GM19438 (cell line): ENCODE data around the gene PYROXD2.

Experiments
- ATAC-seq: cut with Tn5 transposase; IDR thresholded peaks from one replicate; pipeline ENCODE4 v1.9.1; 2021; ENCODE audit warnings: low read depth; ENCODE audit not compliant: unreplicated experiment

The PYROXD2 gene

GRCh38 chr10:98340261-98340939 lies 74.6 kb downstream of the PYROXD2 start:
- ATAC-seq: peak; percentile 28

- ATAC-seq: peak; percentile 94
Measured at GRCh38 chr10:98339799-98340198, 75.2 kb downstream of the PYROXD2 start.

GRCh38 chr10:98338896-98339295 lies 76.1 kb downstream of the PYROXD2 start:
- no peak for ATAC-seq

- ATAC-seq: no peak
Measured at GRCh38 chr10:98338318-98338717, 76.7 kb downstream of the PYROXD2 start.

GRCh38 chr10:98337484-98337883 lies 77.5 kb downstream of the PYROXD2 start:
- ATAC-seq: no peak
